Mucosa of gallbladder (tissue), 1 donor: ENCODE data around the gene ACAD8. TPM values are rescaled to one million over a fixed set of nuclear protein-coding genes. Genes with fewer than 3 reads are reported as not detected.
"Not testable (repeated sequence)": the region's sequence is repeated elsewhere in the genome, so short reads cannot be mapped to it uniquely, and the experiment has no call there.

Source experiments
- DNase-seq: peaks from one replicate; pipeline ENCODE4 v3.0.0-alpha.2; 2020; ENCODE audit warnings: low spot score
- total RNA-seq: library from RNA; stranded (reverse); gene quantifications from one replicate; pipeline ENCODE4 v1.2.1, GENCODE V29; 2021
- donor health status: DM: no; HTN: no; CAD: no.

ACAD8 gene
- total RNA-seq, 1 donor from 2014 or later, result 29.7 TPM

DNA sequence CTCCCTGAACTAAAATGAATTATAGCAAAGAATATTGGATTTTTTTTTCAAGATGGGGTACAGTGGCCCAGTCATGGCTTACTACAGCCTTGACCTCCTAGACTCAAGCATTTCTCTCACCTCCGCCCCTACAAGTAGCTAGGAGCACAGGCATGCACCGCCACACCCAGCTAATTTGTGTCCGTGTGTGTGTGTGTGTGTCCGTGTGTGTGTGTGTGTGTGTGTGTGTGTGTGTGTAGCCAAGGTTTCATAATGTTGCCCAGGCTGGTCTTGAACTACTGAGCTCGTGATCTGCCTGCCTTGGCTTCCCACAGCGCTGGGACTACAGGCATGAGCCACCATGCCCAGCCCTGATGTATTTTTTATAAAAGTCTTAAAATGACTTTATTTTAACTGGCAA lies 12.8 kb upstream of the ACAD8 start:
- no peak for DNase-seq

DNA sequence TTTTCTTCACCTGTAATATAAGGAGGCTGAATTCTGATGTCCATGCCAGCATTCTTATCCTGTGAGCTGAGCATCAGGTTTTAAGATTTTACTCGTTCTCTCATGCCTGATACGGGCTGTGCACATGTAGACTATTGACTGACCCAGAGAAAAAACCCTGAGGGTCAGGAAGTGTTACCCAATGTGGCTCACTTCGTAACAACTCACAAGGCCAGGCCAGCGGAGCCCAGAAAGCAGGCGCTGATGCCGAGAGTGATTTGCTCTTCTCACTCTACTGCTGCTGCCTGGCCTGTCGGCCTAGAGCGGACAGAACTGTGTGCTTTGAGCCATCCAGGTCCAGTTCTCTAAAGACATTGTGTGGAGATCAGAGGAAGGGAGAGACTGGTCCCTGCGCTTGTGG lies 11.0 kb upstream of the ACAD8 start:
- DNase-seq, result no peak

DNA sequence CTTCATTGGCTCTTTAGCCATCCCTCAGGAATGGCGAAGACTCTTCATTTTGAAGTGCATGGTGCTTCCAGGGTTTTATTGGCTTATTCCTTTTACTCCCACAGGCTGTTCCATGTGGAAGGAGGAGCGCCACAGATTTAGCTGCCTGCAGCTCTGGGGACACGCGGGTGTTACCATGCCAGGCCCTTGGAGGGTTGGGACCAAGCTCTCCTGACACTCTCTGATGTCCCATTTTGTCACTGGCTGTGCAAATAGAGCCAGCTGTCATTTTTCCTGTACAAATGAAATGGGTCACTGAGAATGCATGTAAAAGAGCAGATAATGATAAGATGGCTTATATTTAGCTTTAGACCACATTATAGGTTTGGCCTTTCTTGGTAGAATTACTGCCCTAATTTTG lies 9.5 kb upstream of the ACAD8 start:
- no peak for DNase-seq

DNA sequence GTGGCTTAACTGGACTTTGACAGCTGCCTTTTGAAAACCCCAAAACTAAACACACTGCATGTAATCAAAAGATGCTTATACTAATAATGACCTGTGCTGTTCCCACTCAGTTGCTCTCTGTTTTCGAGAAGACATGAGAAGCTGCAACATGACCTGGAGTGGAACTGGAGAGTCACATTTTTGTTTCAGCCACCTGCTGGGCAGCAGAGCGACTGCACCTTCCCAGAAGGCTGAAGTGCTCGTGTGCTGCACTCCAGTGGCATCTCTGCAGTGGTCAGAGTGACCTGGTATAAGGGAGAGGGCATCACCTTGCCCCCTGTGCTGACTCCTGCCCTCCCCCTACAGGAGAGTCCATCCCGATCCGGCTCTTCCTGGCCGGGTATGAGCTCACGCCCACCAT lies 8.8 kb upstream of the ACAD8 start:
- DNase-seq, result no peak

DNA sequence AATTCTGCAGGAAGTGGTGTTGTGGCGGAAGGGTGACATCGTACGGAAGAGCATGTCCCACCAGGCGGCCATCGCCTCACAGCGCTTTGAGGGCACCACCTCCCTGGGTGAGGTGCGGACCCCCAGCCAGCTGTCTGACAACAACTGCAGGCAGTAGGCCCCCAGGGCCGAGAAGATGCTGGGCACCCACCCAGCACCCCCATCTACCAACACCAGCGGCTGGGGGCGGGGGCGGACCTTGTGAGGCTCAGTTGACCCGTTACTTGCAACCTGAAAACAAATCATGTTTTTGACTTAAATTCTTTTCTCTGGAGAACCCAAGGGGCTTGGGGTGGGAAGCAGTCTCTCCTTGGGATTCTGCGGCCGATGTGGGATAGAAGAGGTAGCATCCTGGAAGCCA lies 7.9 kb upstream of the ACAD8 start:
- DNase-seq, result no peak

DNA sequence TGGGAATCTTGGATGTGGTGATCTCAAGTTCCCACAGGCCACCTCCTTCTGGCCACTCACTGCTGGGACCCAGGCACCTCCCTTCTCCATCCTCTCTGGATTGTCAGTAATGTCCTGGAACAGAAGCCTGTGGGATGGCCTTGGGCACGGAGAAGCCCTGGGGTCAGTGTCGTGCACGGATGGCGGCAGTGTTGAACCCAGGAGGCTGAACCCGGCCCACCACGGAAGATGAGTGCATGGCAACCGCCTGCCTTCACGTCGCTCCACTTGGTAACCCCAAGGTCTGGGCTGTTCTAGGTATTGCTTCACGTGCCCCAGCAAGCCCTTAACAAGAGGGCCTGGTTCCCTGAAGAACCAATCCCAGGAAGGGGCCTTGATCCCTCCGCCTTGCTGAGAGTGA lies 7.3 kb upstream of the ACAD8 start:
- DNase-seq, result no peak

DNA sequence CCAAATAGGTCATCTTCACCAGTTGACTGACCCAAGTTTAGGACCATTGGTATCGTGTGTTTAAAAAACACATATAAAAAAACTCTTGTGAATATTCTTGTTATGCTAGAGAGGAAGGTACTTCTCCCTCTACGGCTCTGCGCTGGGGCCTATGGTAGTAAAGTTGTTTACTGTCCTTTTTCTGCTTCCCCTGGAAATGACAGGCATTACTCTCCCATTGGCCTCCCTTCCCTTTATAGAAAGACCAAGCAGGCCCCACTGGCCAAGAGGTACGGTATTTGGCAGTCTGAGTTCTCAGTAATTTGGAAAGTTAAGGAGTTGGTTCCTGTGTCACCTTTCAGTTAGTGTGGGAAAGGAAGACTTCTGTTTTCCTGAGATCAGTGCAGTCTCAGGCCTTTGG lies 6.7 kb upstream of the ACAD8 start:
- DNase-seq, result no peak

DNA sequence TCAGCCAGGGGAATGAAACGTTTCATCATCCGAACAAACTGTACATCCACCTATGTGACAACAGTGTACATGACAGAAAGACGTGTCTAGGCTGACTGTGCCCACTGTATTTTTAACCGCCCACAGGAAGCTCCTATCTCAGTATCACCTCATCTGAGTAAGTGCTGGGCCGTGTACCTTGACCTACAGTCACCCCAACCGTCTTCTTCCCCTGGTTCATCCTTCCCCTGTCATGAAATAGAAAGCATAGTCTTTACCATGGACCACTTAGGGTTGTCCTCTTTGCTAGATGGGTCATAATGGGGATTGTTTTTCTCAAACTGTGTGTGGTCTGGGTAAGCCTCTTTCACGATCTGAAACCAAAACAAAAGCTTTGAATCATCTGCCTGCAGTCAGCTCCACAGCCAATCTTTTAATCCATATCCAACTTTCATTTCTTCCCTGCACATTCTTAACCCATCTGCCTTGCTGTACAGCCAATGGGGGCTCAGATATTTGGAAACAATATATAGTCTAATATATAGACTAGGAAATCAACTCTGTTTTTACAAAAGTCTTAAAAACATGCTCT lies 4.4 kb upstream of the ACAD8 start:
- DNase-seq, result no peak

DNA sequence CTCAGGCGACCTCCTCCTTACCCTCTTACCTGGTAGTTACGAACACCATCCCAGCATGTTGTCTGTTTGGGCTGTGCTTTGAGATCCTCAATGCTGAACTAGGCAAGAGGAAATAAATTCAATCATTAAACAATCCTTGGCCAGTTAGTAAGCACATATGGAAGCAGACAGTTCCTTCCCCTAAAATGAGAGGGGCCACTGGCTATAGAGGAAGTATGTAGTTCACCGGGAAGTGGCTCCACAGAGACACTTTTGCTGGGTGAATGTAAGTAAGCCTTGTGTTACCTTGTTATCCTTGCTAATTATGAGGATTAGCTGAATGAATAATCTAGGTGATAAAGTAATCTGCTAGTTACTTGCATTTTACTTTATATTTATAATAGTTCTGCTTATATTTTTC lies 3.1 kb upstream of the ACAD8 start:
- no peak for DNase-seq

DNA sequence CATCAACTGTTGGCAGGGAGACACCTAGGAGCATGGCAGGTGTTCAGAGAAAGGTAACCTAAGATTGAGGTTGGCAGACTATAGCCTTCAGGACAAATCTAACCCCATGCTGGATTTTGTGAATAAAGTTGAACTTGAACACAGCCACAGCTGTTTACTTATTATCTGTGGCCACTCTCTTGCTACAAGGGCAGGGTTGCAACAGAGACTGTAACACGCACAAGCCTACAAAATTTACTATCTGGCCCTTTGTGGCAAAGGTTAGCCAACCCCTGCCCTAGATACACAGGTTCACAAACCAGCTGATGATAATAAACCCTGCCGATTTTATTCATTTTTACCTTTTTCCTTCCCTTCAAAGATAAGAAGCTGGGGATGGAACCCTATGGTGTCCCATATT lies 2.7 kb upstream of the ACAD8 start:
- no peak for DNase-seq

DNA sequence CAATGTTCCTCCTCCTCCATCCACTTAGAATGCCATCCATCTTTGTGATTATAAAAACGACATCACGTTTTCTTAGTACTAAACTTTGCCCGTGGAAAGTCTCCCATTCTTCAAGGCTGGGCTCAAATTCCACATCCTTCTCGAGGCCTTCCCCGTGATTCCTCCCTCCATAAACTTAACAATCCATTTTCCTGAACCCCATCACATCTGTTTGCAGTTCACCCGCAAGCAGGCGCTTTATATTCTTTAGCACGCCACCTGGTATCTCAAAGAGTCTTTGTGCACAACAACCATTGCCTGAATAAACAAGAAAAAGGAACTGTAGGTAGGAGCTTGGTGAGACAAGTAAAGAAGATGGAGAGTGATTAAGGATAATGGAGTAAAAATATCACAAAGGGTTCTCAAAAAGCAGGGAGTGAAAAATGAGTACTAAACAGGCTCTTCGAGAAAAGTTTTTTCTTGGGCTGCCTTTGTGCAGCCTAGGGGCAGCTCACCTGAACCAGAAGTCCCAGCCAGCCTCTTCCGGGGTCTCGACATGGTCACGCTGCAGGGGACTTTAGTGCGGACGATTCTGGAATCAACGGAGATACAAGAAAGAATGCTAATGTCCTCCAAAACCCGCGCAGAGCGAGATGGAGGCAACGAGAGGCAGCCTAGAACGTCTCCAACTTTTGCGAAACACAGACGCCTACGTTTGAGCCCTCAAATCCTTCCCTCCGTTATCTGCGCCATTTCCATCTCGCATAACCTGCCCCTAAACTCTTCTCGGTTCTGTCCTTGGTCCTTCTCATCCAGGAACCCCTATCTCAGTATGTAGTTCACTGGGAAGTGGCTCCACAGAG lies 801 bp upstream of the ACAD8 start:
- DNase-seq, result no peak

DNA sequence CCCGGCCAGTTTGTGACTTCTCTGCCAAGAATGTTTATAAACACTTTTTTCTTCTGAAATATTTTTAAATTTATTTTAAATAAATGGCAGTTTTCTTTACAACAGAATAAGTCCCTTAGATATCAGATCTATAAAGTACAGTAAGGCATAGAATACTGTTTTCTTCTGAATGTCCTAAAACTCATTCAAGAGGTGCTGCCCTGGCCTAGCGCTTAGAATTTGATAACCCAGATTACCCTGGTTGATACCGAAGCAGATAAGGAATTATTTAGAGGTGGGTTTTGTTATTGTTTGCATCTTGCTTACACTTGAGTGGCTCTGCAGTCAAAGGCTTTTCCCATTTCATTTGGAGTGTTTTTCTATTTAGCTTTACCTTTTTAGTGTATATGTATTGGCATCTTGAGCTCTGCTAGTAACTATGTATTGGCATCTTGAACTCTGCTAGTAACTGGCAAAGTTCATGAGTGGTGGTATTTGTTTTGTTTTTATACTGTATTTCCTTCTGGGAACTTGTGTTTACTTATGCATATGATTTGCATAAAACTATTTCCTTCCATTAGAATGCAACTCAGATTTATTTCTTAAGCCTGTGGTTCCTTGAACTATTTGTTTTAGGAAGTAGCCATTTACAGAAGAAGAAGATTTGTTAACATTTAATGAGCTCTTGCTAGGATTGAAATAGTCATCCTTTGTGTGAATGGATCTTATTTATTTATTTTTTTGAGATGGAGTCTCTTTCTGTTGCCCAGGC lies 1.2 kb downstream of the ACAD8 start:
- no peak for DNase-seq

DNA sequence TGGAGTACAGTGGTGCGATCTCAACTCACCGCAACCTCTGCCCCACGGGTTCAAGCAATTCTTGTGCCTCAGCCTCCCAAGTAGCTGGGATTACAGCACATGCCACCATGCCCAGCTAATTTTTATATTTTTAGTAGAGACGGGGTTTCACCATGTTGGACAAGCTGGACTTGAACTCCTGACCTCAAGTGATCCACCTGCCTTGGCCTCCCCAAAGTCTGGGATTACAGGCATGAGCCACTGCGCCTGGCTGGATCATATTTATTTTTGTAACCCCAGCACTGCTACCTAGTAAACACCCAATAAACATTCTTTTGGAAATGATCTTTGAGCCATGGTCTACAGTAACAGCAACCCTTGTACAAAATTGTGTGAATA lies 1.8 kb downstream of the ACAD8 start:
- DNase-seq, result not testable (repeated sequence)

DNA sequence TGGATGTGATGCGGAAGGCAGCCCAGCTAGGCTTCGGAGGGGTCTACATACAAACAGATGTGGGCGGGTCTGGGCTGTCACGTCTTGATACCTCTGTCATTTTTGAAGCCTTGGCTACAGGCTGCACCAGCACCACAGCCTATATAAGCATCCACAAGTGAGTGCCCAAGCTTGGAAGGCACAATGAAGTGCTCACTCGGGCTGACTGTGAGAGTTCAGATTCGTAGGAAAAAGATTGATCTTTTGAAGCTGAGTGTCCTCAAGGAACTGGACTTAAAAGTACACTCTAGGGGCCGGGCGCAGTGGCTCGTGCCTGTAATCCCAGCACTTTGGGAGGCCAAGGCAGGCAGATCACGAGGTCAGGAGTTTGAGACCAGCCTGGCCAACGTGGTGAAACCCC lies 3.7 kb downstream of the ACAD8 start:
- DNase-seq, result no peak

DNA sequence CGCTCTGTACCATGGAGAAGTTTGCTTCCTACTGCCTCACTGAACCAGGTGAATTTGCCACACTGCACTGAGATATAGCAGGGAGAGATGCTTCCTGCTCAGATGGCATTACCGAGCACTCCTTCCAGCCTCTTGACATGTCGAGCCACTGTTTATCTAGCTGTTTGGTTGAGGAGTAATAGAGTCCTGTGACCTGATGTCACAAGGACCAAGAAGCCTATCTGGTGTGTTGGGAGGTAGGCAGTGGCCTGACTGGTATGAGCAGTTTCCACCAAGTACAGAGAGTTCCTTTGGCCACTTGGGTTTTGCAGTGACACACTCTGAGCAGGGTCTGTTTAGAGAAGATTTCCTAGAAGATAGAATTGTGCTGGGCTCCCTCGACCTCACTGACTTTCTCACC lies 5.2 kb downstream of the ACAD8 start:
- no peak for DNase-seq

DNA sequence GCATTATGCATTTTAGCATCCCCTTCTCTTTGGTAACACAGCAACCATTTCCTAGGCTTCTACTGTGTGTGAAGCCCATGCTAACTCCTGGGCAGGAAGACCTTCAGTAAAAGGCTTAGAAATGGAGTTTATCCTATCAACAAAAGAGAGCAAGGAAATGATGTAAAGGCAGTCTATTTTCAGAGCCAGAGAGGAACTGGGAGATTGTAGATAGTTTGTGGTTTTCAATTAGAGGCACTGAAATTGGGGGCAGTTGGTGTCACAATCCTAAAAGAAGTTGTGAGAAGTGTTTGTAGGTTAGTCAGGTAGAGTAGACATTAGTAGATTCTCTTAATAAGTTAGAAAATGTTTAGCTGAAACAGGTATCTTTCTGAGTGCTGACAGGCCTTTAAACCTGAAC lies 7.1 kb downstream of the ACAD8 start:
- DNase-seq, result no peak

DNA sequence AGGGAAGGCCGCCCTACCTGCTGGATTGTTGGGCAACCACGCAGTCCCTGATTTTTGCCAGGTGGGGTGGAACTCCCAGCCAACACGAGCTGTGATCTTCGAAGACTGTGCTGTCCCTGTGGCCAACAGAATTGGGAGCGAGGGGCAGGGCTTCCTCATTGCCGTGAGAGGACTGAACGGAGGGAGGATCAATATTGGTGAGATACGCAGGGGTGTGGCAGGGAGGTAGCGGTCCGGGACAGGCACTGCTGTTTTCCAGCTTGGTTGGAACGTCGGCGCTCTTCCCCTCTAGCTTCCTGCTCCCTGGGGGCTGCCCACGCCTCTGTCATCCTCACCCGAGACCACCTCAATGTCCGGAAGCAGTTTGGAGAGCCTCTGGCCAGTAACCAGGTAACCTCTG lies 7.6 kb downstream of the ACAD8 start:
- DNase-seq, result no peak

DNA sequence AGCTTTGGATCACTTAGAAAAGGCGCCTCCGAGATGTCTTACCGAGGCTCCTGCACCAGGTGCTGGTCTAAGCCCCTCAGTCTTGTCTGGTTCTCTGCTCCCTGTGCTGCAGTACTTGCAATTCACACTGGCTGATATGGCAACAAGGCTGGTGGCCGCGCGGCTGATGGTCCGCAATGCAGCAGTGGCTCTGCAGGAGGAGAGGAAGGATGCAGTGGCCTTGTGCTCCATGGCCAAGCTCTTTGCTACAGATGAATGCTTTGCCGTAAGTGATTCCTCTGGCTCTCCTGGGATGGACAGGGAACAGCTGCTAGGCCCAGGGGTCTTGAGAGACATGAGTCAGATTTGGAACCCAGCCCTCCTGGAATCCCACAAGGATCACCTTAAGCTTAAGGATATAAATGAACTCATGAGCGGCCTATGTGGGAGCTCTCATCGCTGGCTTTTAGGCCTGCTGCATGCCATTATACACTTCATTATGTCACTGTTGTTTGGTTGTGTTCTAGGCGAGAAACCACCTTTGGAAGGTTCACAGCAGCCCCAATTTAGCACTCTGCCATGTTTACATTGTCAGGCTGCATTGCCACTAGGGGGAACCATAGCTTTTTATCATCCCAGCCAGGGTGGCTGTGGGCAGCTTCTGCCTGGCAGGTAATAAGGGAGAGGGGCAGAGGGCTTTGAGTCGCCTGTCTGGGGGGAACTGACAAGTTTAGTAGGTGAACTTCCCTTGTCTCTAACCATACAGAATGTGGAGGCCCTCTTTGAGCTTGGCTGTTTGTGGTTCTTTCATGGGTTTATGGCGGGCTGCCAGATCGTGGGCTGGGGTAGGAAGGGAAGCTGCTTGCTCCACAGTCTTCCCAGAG lies 8.5 kb downstream of the ACAD8 start:
- no peak for DNase-seq

DNA sequence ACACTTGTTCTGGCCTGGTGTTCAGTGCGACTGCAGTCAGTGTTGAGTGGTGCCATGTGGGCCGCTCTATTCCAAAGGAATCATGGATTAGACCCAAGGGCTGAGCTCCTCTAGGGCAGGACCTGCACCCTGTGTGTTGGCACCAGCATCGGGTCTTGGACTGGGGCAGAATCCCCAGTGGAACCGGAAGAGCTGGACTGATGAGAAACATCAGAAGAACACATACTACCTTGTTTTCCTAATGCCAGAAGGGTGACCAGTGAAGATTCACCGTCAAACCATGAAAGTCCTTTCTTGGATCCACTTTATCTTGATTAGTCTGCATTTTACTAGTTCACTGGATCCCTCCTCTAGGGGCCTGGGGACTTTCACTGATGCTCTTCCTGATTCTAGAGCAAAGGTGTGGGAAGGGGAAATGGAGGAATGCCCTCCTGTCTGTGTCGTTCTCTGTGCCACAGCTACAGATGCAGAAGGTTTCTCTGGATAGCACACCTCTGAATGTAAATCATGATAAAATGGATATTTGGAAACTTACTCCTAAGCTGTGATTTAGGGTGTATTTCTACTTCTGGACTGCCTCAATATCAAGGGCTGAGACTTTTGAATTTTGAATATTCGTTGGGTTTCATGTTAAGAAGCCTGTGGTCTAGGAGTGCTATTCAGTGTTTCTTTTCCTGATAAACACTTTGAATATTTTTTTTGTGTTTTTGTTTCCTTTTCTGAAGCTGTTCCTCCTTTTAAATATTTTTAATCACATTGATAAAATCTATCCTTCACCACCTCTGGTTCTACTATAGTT lies 11.8 kb downstream of the ACAD8 start:
- no peak for DNase-seq

DNA sequence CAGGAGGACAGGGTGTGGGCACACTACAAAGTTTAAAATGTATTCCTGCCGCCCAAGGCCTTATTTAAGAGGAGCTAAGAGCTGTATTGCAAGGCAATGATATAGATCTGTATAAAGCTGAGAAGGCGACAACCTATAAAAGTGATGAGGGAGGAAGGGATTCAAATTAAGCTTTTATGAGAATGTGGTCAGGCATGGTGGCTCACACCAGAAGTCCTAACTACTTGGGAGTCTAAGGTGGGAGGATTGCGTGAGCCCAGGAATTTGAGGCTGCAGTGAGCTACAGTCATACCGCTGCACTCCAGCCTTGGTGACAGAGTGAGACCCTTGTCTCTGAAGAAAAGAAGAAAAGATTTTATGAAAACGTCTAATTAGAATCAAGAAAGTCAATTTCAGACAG lies 13.1 kb downstream of the ACAD8 start:
- DNase-seq, result no peak

DNA sequence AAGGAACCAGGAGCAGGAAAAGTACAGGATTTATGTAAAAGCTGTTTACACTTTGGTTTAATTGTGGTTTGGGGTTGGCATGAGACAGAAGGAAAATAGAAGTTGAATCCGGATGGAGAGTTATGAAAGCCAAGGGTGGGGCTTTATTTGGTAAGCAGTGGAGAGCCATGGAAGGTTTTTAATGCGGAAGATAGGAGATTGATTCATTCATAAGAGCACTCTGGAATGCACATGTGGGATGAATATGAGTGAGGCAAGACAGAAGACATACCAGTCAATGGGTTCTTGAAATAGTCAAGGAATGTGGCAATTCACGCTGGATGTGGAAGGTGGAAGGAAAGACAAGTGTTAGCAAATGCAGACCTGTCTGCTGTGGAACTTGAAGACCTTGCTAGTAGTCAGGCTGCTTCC lies 13.5 kb downstream of the ACAD8 start:
- no peak for DNase-seq
